HEK293 (cell line): ENCODE data around the gene NAALADL2.

ENCODE experiments used
- CTCF ChIA-PET: fragments of 350-600 bp; formaldehyde crosslinking; extraction: SDS; loops from one replicate; lab custom pipeline; 2021; ENCODE audit warnings: antibody characterized with exemption; lab: Yijun Ruan, JAX
- POLR2A ChIA-PET: fragments of 300-600 bp; formaldehyde crosslinking; extraction: SDS; loops from one replicate; lab custom pipeline; 2020; ENCODE audit warnings: antibody characterized with exemption, inconsistent platforms; lab: Yijun Ruan, JAX
- H3K27ac ChIP-seq: fragments of 200-500 bp; sonication (Bioruptor generic); 2 replicates; pipeline ENCODE4 v1.5.1; 2014; ENCODE audit warnings: low read depth, low read length, control low read depth, inconsistent platforms; ENCODE audit errors: extremely low read depth
- H3K36me3 ChIP-seq, 2 experiments: fragments of 200-500 bp in 1 of 2; sonication (Bioruptor generic) in 1 of 2; 1 replicate in 1 of 2; 2 replicates in 1 of 2; pipeline ENCODE4 v1.5.1; 2014 to 2017; ENCODE audit warnings: inconsistent platforms in 2 of 2, low read length in 2 of 2; ENCODE audit not compliant: control insufficient read depth in 2 of 2, insufficient read depth in 1 of 2
- H3K4me1 ChIP-seq: fragments of 200-500 bp; sonication (Bioruptor generic); 2 replicates; pipeline ENCODE4 v1.5.1; 2014; ENCODE audit warnings: mild to moderate bottlenecking, low read length, inconsistent platforms; ENCODE audit not compliant: control insufficient read depth, insufficient read depth
- H3K4me3 ChIP-seq: 2 replicates; pipeline ENCODE4 v1.5.1; 2011; ENCODE audit warnings: low read depth, mild to moderate bottlenecking, control low read depth, low read length, moderate library complexity
- H3K9me3 ChIP-seq: fragments of 200-500 bp; sonication (Bioruptor generic); 2 replicates; pipeline ENCODE4 v1.5.1; 2014; ENCODE audit warnings: low read depth, low read length, inconsistent platforms; ENCODE audit not compliant: control insufficient read depth, insufficient read depth
- GFI1B ChIP-seq: fragments of 450-650 bp; formaldehyde crosslinking; IDR thresholded peaks from 2 replicates; pipeline ENCODE4 v1.5.1; 2016; ENCODE audit warnings: missing biosample characterization, missing genetic modification characterization
- KLF1 ChIP-seq: fragments of 450-650 bp; formaldehyde crosslinking; IDR thresholded peaks from 2 replicates; pipeline ENCODE4 v1.5.1; 2016; ENCODE audit warnings: missing biosample characterization, missing genetic modification characterization
- TCF7L2 ChIP-seq: IDR thresholded peaks from 2 replicates; pipeline ENCODE4 v1.6.1; 2011; ENCODE audit warnings: low read depth, mild to moderate bottlenecking, inconsistent platforms, low read length, moderate library complexity, borderline replicate concordance
- ZFP3 ChIP-seq: fragments of 450-650 bp; formaldehyde crosslinking; IDR thresholded peaks from 2 replicates; pipeline ENCODE4 v1.5.1; 2016; ENCODE audit warnings: low read depth, missing biosample characterization, missing genetic modification characterization
- ZNF10 ChIP-seq: fragments of 450-650 bp; formaldehyde crosslinking; IDR thresholded peaks from 2 replicates; pipeline ENCODE4 v1.5.1; 2017; ENCODE audit warnings: missing biosample characterization, missing genetic modification characterization
- ZNF211 ChIP-seq: fragments of 450-650 bp; formaldehyde crosslinking; IDR thresholded peaks from 2 replicates; pipeline ENCODE4 v1.5.1; 2016; ENCODE audit warnings: low read depth, missing biosample characterization, missing genetic modification characterization
- ZNF24 ChIP-seq: fragments of 450-650 bp; formaldehyde crosslinking; IDR thresholded peaks from 2 replicates; pipeline ENCODE4 v1.5.1; 2016; ENCODE audit warnings: missing biosample characterization, missing genetic modification characterization
- ZNF292 ChIP-seq: fragments of 450-650 bp; formaldehyde crosslinking; IDR thresholded peaks from 2 replicates; pipeline ENCODE4 v1.5.1; 2016; ENCODE audit warnings: low read depth, missing biosample characterization, missing genetic modification characterization, borderline replicate concordance
- ZNF350 ChIP-seq: fragments of 450-650 bp; formaldehyde crosslinking; IDR thresholded peaks from 2 replicates; pipeline ENCODE4 v1.5.0; 2017; ENCODE audit warnings: missing biosample characterization, mild to moderate bottlenecking, missing genetic modification characterization
- ZNF391 ChIP-seq: fragments of 450-650 bp; formaldehyde crosslinking; IDR thresholded peaks from 2 replicates; pipeline ENCODE4 v1.5.1; 2016; ENCODE audit warnings: low read depth, missing biosample characterization, missing genetic modification characterization, borderline replicate concordance
- ZNF394 ChIP-seq: fragments of 450-650 bp; formaldehyde crosslinking; IDR thresholded peaks from 2 replicates; pipeline ENCODE4 v1.5.1; 2016; ENCODE audit warnings: missing biosample characterization, missing genetic modification characterization, mild to moderate bottlenecking, moderate library complexity, borderline replicate concordance
- ZNF529 ChIP-seq: fragments of 450-650 bp; formaldehyde crosslinking; IDR thresholded peaks from 2 replicates; pipeline ENCODE4 v1.5.1; 2017; ENCODE audit warnings: missing genetic modification characterization, missing biosample characterization; ENCODE audit not compliant: insufficient replicate concordance
- ZNF626 ChIP-seq: fragments of 450-650 bp; sonication (Bioruptor Pico); formaldehyde crosslinking; IDR thresholded peaks from 2 replicates; pipeline ENCODE4 v1.5.1; 2018; ENCODE audit warnings: missing biosample characterization, missing genetic modification characterization, inconsistent platforms
- ZNF747 ChIP-seq: fragments of 450-650 bp; formaldehyde crosslinking; IDR thresholded peaks from 2 replicates; pipeline ENCODE4 v1.5.1; 2016; ENCODE audit warnings: missing biosample characterization, missing genetic modification characterization
- ZNF785 ChIP-seq: fragments of 450-650 bp; formaldehyde crosslinking; IDR thresholded peaks from 2 replicates; pipeline ENCODE4 v1.5.1; 2016; ENCODE audit warnings: missing biosample characterization, missing genetic modification characterization
- ZNF792 ChIP-seq: fragments of 450-650 bp; formaldehyde crosslinking; IDR thresholded peaks from 2 replicates; pipeline ENCODE4 v1.5.1; 2016; ENCODE audit warnings: missing biosample characterization, missing genetic modification characterization
- TF ChIP-seq, protein P1 (sequence below): fragments of 450-650 bp; formaldehyde crosslinking; IDR thresholded peaks from 2 replicates; pipeline ENCODE4 v1.5.1; 2016; ENCODE audit warnings: missing biosample characterization, missing genetic modification characterization
- TF ChIP-seq, protein P2 (sequence below): fragments of 450-650 bp; formaldehyde crosslinking; IDR thresholded peaks from 2 replicates; pipeline ENCODE4 v1.5.1; 2016; ENCODE audit warnings: missing biosample characterization, missing genetic modification characterization
- TF ChIP-seq, protein P3 (sequence below): fragments of 450-650 bp; formaldehyde crosslinking; IDR thresholded peaks from 2 replicates; pipeline ENCODE4 v1.5.1; 2016; ENCODE audit warnings: missing biosample characterization, missing genetic modification characterization
- TF ChIP-seq, protein P4 (sequence below): fragments of 450-650 bp; formaldehyde crosslinking; IDR thresholded peaks from 2 replicates; pipeline ENCODE4 v1.5.1; 2016; ENCODE audit warnings: missing biosample characterization, missing genetic modification characterization, borderline replicate concordance
- TF ChIP-seq, protein P5 (sequence below): fragments of 450-650 bp; formaldehyde crosslinking; IDR thresholded peaks from 2 replicates; pipeline ENCODE4 v1.5.1; 2016; ENCODE audit warnings: missing biosample characterization, missing genetic modification characterization

Gene NAALADL2

DNA sequence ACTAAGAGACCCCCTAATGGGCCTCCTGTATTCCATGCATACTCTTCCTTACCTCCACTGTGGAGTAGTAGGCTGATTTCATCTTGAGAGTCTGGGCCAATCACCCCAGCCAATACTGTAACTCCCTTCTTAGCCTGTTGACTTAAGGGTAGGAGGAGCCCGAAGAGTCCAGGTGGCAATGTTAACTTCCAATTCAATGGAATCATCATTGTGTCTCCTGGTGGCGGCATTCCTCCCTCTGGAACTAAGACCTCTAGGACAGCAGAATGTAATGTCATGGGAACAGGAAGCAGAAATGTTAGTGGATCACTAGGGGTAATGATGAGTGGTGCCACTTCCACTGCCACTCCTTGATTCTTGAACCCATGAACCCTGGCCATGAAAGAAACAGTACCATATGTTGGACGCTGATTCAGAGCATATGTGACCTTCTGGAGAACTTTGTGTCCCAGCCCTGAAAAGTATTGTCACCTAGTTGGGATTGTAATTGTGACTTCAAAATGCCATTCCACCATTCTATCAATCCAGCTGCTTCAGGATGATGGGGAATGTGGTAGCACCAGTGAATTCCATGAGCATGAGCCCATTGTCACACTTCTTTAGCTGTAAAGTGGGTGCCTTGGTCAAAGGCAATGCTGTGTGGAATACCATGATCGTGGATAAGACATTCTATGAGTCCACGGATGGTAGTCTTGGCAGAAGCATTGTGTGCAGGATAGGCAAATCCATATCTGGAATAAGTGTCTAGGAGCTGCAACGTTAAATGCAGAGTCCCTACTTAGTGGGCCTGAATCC lies 24.9 kb downstream of the NAALADL2 start (continued):
- TF ChIP-seq, protein P1, sequence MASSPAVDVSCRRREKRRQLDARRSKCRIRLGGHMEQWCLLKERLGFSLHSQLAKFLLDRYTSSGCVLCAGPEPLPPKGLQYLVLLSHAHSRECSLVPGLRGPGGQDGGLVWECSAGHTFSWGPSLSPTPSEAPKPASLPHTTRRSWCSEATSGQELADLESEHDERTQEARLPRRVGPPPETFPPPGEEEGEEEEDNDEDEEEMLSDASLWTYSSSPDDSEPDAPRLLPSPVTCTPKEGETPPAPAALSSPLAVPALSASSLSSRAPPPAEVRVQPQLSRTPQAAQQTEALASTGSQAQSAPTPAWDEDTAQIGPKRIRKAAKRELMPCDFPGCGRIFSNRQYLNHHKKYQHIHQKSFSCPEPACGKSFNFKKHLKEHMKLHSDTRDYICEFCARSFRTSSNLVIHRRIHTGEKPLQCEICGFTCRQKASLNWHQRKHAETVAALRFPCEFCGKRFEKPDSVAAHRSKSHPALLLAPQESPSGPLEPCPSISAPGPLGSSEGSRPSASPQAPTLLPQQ (tag by site-specific recombination), result no peak
- TF ChIP-seq ZNF747, result no peak
- TF ChIP-seq ZNF394 (tag by site-specific recombination), result no peak
- no peak for TF ChIP-seq ZNF626 (tag by site-specific recombination)
- TF ChIP-seq ZFP3, result no peak
- TF ChIP-seq, protein P2, sequence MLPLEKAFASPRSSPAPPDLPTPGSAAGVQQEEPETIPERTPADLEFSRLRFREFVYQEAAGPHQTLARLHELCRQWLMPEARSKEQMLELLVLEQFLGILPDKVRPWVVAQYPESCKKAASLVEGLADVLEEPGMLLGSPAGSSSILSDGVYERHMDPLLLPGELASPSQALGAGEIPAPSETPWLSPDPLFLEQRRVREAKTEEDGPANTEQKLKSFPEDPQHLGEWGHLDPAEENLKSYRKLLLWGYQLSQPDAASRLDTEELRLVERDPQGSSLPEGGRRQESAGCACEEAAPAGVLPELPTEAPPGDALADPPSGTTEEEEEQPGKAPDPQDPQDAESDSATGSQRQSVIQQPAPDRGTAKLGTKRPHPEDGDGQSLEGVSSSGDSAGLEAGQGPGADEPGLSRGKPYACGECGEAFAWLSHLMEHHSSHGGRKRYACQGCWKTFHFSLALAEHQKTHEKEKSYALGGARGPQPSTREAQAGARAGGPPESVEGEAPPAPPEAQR (tag by site-specific recombination), result no peak
- no peak for TF ChIP-seq ZNF10 (tag by site-specific recombination)
- TF ChIP-seq ZNF292 (tag by site-specific recombination), result no peak
- no peak for TF ChIP-seq ZNF792 (tag by site-specific recombination)
- no peak for TF ChIP-seq ZNF785 (tag by site-specific recombination)

DNA sequence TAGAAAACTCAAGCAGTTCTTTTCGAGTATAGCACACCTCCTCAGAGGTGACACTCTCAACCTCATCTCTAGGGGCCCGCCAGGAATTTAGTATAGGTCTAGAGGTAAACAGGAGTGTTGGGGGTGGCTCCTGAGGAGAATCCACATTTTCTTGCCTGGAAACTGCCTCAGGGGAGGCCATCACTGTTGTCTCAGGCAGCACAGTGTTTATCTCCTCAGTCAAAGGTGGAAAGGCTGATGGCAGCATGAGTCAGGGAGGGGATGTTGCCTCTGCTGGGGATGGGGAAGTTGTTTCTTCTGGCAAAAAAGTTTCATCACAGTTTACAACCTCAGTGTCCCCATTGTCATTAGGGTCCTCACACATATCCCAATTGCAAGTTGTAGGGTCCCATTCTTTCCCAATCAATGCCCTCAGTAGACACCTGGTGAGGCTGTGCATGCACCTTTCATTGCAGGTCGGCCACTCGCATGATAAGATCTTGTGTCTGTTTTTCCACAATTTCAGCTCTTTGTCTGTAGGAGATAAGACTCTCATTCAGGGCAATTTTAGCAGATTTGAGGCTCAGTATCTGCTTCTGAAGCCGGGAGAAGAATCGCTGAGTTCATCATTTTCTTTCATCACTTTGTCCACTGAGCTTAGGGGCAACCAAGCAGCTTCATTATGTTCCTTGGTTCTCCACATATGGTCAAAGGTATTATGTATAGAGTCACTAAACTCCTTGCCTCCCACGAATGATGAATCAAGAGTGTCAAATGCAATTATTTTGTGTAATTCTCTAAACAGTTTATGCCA lies 25.8 kb downstream of the NAALADL2 start:
- no peak overlapping the region for H3K4me3 ChIP-seq
- H3K4me1 ChIP-seq, result no peaks in the 10 kb centered on the region
- TF ChIP-seq, protein P3, sequence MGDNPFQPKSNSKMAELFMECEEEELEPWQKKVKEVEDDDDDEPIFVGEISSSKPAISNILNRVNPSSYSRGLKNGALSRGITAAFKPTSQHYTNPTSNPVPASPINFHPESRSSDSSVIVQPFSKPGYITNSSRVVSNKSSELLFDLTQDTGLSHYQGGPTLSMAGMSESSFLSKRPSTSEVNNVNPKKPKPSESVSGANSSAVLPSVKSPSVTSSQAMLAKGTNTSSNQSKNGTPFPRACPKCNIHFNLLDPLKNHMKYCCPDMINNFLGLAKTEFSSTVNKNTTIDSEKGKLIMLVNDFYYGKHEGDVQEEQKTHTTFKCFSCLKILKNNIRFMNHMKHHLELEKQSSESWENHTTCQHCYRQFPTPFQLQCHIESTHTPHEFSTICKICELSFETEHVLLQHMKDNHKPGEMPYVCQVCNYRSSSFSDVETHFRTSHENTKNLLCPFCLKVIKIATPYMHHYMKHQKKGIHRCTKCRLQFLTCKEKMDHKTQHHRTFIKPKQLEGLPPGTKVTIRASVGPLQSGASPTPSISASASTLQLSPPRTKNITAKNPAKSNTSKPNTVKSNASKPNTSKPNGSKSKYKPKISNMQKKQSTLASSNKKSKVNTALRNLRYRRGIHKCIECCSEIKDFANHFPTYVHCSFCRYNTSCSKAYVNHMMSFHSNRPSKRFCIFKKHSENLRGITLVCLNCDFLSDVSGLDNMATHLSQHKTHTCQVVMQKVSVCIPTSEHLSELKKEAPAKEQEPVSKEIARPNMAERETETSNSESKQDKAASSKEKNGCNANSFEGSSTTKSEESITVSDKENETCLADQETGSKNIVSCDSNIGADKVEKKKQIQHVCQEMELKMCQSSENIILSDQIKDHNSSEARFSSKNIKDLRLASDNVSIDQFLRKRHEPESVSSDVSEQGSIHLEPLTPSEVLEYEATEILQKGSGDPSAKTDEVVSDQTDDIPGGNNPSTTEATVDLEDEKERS (tag by site-specific recombination), result no peak
- TF ChIP-seq, protein P4, sequence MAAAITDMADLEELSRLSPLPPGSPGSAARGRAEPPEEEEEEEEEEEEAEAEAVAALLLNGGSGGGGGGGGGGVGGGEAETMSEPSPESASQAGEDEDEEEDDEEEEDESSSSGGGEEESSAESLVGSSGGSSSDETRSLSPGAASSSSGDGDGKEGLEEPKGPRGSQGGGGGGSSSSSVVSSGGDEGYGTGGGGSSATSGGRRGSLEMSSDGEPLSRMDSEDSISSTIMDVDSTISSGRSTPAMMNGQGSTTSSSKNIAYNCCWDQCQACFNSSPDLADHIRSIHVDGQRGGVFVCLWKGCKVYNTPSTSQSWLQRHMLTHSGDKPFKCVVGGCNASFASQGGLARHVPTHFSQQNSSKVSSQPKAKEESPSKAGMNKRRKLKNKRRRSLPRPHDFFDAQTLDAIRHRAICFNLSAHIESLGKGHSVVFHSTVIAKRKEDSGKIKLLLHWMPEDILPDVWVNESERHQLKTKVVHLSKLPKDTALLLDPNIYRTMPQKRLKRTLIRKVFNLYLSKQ (tag by site-specific recombination), result no peak
- ChIA-PET POLR2A (no interaction called here), CTCF (no interaction called here)
- H3K27ac ChIP-seq, result no peak overlapping the region
- no peaks in the 10 kb centered on the region for H3K36me3 ChIP-seq
- H3K9me3 ChIP-seq, result no peaks in the 10 kb centered on the region

DNA sequence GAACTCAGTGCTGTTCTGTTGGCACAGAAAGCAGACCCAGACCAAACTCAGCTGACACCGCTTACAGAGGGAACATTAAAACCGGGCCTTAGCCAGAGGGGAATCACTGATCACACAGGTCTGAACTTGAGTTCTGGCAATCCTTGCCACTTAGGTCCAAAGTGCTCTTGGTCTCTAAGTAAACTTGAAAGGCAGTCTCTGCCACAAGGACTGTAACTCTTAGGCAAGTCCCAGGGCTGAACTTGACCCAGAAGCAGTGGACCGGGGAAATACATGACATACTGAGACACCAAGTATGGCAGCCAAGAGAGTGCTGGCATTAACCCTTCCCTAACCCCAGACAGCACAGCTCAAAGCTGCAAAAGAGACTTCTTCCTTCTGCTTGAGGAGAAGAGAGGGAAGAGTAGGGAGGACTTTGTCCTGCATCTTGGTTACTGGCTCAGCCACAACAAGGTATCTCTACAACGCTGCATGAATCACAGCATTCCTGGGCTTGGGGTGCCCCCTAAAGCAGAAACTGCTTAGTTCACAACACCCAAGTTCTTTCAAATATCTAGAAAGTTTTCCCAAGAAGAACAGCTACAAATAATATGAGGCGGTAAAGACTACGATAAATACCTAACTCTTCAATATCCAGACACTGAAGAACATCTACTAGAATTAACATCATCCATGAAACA lies 32.5 kb downstream of the NAALADL2 start:
- CTCF ChIA-PET, result no interaction called here
- Histone ChIP-seq H3K36me3 (no peaks in the 10 kb centered on the region), H3K27ac (no peak overlapping the region), H3K4me1 (no peaks in the 10 kb centered on the region), H3K4me3 (no peak overlapping the region), H3K9me3 (no peaks in the 10 kb centered on the region)
- POLR2A ChIA-PET, result no interaction called here
- TF ChIP-seq ZNF391 (tag by site-specific recombination) (no peak), KLF1 (tag by site-specific recombination) (no peak), ZNF24 (tag by site-specific recombination) (no peak), ZNF211 (tag by site-specific recombination) (no peak), ZNF529 (no peak), ZNF350 (tag by site-specific recombination) (no peak), TCF7L2 (no peak), GFI1B (tag by site-specific recombination) (no peak)
- TF ChIP-seq, protein P5, sequence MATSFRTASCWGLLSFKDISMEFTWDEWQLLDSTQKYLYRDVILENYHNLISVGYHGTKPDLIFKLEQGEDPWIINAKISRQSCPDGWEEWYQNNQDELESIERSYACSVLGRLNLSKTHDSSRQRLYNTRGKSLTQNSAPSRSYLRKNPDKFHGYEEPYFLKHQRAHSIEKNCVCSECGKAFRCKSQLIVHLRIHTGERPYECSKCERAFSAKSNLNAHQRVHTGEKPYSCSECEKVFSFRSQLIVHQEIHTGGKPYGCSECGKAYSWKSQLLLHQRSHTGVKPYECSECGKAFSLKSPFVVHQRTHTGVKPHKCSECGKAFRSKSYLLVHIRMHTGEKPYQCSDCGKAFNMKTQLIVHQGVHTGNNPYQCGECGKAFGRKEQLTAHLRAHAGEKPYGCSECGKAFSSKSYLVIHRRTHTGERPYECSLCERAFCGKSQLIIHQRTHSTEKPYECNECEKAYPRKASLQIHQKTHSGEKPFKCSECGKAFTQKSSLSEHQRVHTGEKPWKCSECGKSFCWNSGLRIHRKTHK (tag by site-specific recombination), result no peak
